Fibroblast of skin of left biceps (primary cell): Measurements from ENCODE around the gene CNPY3.

Experiments used
- DNase-seq, 2 experiments: peaks; one replicate each; pipeline ENCODE4 v3.0.0-alpha.2; 2013; ENCODE audit warnings: low read depth in 2 of 2

Gene CNPY3

DNA sequence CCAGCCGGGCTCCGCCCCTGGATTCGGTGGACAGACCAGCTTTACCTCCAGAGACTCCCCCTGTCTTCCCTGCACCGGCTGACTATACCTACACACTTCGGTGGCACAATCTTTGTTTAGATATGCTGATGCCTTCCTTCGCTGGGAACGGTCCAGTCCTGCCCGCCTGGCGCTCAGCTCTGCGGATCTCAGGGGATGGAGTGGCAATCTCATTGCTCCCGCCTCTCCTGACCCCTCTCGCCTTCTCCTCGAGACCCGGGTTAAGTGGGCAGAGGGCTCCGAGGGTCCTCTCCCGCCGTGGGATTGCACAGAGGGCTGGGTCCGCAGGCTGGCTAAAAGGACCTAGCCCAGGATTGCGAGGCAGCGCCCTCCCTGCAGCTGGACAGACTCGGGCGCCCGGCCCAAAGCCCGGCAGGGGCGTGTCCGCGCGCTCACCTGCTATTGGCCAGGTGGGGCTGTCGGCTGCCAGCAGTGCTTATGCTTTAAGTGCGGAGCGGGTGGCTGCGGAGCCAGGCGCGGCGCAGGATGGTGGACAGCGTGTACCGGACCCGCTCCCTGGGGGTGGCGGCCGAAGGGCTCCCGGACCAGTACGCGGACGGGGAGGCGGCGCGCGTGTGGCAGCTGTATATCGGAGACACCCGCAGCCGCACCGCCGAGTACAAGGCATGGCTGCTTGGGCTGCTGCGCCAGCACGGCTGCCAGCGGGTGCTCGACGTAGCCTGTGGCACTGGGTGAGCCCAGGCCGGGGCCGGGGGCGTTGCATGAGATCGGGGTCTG lies 31.2 kb downstream of the CNPY3 start, which contains the start of gene GNMT:
TSS of gene GNMT (plus strand) at position 512 of the 777 bp plus-strand sequence. CDS start at position 526, 14 bp downstream.
- no peak for DNase-seq

DNA sequence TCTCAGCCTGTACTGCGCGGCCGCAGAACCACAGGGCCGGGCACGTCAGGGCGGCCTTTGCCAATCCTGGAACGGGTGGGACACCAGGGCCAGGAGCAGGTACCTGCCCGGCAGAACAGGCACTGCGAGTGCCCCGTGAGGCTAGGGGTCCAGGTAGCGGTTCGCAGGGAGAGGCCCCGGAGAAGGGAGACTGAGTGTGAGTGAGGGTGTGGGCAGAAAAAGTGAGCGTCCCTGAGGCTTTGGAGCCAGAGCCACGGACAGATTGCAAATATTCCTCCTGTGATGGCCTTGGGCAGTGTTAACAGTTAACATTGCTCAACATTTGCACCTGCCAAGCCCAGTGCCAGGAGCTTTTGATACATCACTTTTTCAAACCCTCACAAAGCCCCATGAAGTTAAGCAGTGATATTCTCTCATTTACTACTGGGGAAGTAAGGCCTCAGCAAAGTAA lies 31.8 kb downstream of the CNPY3 start:
- no peak for DNase-seq

DNA sequence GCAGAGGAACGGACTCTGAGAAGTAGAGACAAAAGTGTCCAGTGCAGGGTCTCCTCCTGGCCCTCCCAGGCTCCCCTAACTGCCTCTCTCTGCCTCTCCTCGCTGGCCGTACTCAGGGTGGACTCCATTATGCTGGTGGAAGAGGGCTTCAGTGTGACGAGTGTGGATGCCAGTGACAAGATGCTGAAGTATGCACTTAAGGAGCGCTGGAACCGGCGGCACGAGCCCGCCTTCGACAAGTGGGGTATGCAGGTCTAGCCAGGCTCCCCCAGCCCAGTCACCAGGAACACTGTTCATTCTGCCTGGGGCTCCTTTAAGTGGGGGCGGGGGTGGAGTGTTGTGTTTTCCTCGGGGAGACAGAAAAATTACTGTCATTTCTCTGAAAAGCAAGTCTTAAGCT lies 32.8 kb downstream of the CNPY3 start:
- DNase-seq = no peak

DNA sequence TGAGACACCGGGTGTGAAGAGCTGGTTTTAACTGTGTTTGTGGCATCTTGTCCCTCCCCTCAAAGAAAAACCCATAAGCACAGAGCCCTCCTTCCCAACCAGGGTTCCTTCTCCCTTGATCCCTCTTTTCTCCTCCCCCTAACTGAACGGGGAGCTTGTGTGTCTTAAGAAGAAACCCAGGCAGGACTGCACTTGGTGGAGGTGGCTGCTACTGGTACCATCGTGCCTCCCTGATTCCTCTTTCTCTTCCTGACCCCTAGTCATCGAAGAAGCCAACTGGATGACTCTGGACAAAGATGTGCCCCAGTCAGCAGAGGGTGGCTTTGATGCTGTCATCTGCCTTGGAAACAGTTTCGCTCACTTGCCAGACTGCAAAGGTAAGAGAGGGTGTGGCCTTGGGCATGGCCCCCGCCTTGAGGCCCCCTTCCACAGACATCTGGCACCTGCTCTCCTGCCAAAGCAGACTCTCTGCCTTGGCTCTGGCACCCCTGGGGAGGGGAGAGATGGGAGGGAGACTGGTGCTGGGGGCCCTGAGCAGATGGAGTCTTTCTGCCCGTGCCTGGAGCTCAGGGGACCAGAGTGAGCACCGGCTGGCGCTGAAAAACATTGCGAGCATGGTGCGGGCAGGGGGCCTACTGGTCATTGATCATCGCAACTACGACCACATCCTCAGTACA lies 33.4 kb downstream of the CNPY3 start:
- no peak for DNase-seq

DNA sequence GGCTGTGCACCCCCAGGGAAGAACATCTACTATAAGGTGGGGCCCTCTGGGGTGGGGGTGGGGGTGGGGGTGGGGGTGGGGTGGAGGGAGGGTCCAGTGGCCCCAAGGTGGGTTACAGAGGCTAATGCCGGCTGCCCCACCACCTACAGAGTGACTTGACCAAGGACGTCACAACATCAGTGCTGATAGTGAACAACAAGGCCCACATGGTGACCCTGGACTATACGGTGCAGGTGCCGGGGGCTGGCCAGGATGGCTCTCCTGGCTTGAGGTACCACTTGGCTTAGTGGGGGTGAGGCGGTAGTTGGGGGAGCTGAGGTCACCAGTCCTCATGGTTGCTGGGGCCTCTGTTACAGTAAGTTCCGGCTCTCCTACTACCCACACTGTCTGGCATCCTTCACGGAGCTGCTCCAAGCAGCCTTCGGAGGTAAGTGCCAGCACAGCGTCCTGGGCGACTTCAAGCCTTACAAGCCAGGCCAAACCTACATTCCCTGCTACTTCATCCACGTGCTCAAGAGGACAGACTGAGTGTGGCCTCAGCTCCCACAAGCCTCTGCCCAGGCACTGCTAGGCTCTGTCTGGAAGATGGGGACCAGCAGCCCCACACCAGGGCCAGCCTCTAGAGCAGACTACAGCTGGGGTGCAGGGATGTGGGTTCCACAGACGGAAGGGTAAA lies 34.0 kb downstream of the CNPY3 start:
- DNase-seq = no peak

DNA sequence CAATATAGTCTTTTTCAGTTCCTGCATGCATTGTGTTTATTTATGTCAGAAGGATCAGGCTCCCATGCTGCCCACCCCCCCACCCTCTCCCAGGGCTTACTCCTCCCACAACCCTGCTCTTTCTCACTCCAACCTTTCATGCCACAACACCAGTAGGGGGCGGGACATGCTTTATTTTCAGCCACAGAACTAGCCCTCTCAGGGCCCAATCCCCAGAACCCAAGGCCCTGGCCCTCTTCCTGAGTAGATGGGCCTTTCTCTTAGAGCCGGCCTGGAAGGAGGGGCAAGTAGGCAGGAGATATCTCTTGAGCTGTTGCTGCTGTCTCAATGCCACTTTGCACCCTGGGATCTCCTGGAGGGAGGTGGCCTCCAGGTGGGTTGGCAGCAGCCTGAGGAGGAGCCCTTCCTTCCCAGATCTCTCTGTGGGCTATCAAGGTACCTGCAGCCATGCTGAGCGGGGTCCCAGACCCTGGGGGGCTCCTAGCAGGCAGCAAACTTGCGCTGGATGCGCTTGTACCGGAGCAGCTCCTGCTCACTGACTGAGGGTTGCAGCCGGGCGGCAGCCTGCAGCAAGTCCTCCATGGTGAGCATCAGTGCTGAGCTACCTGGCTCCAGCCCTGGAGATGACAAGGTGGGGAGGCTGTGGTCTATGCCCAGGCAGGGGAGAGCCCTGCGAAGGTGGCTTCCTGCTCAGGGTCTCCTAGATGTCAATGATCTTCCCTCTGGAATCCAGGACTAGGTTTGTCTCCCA lies 34.8 kb downstream of the CNPY3 start:
- no peak for DNase-seq

DNA sequence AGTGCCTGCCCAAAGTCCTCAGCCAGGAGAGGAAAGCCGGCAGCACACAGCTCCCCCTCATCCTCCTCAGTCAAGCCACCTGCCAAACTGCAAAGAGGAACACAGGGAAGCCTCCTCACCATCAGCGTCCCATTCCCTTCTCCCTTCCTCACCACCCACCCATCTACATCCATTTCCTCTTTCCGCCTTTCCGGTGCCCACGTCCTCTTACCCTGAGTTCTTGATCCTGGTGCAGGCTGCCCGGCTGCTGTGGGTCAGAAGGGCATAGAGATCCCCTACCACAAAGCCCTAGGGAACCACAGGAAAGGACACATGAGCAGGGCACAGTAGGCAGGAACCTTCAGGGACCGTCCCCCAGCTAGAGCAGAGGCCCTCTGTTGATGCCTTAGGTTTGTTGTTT lies 37.3 kb downstream of the CNPY3 start:
- DNase-seq = no peak

DNA sequence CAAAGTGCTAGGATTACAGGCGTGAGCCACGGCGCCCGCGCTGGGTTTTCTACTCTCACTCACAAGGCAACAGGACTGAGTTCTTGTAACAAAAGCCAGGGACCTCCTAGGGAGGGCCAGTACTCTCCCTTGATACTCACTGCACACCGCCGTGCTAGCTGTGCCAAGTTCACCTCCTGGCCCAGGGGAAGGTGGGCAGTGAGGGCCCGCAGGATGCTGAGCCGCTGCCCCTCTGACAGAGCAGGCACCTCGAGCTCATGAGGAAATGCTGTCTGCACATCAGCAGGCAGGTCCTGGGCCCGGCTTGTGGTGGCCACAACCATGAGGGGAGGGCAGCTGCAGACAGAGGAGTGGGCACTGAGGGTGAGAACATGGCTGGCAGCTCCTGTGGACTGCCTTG lies 37.9 kb downstream of the CNPY3 start:
- no peak for DNase-seq

DNA sequence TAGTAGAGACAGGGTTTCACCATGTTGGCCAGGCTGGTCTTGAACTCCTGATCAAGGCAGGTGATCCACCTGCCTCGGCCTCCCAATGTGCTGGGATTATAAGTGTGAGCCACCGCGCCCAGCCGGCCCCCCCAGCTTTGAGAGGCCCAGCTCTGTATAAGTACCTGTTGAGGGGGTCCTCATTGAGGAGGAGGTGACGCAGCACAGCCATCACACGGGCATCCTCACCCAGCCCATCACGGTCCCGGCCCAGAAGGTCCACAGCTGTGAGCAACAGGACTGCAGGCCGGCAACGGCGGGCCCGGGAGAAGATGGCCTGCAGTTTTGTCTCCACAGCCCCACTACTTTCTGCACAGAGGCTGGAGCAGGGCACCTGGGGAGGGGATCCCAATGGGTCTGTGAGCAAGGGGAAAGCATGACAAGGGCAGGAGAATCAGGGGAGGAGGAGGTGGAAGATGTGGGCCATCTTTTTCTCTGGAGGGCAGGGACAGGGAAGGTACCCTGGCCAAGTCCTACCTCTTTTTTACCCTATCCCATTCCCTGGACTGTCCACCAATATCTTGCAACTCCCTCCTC lies 38.9 kb downstream of the CNPY3 start:
- DNase-seq = no peak

DNA sequence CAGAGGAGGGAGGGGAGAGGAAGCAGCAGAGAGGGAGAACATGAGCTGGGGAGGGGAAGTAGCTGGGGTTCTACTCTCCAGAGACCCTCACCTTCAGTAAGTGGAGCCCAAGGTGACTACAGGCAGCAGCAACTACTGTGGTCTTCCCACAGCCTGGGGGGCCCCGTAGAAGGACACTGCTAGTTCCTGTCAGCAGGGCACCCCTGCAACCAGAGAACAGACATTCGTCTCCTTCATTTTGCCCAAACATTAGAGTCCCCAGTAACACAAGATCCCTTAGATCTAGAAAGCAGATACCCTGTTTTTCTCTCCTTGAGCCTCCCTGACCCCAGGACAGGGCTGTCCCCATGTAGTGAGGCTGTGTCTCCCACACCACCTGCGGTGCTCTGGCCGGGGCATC lies 39.5 kb downstream of the CNPY3 start:
- no peak for DNase-seq

DNA sequence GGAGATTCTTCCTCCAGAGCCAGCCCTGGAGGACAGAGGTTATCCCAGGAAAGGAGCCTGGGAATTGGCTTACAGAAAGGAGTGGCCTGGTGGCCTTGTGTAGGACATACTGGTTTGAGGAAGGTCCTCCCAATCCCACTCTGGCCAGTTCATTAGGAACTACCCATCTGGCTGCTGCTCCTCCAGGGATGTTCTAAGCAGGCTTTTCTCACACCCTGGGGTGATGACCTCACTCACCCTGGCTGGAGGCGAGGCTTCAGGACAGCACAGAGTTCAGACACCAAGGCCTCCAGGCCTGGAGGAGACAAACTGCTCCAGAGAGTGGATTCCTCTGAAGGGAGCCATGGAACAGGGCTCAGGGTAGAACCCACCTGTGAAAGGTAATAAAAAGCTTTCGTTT lies 40.2 kb downstream of the CNPY3 start:
- no peak for DNase-seq

DNA sequence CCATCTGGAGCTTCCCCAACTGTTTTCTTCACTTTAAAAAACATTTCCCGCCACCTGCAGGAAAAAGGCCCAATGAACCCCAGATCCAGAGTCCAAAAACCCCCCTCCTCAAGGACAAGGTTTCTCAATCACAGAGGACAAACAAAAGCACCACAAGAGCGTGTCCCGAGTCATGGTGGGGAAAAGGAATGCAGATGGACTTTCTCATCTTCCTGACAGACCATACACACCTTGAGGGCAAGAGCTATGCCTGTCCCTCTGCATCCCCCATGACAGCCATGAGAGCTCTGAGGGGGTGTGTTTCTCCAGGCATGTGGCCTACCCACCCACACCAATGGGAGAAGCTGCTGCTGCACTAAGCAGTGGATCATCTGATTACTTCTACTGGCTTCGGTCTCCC lies 40.7 kb downstream of the CNPY3 start:
- DNase-seq = no peak

DNA sequence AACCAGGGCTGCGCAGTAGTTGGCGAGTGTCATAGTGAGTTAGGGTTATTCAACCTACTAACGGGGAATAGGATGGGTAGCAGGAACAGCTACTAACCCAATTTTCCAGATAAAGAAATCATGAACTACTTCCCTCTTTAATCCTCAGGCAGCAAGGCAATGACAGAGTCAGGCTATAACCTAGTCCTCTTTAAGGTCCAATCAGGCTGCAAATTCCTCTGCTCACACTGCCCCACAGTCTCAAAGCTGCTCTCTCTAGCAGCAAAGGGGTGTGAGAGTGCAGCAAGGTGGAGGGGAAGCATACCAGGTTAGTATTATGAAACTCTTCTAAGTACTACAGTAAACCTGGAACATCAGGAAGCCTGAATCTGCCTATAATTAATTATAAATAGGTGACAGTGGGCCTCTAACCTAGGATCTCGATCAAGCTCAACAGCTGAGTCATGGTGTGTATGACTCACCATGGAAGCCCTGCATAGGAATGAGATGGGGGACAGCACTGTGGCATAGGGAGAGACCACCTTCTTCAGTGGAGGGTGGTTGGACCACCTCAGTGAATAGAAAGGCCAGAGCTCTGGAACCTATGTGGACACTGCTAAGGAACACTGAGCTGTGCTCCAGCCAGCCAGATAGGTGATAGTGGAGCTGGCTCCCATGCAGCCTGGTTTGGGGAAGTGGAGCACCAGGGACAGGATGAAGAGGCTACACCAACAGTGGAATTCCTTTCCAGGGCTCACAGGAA lies 41.8 kb downstream of the CNPY3 start:
- no peak for DNase-seq

DNA sequence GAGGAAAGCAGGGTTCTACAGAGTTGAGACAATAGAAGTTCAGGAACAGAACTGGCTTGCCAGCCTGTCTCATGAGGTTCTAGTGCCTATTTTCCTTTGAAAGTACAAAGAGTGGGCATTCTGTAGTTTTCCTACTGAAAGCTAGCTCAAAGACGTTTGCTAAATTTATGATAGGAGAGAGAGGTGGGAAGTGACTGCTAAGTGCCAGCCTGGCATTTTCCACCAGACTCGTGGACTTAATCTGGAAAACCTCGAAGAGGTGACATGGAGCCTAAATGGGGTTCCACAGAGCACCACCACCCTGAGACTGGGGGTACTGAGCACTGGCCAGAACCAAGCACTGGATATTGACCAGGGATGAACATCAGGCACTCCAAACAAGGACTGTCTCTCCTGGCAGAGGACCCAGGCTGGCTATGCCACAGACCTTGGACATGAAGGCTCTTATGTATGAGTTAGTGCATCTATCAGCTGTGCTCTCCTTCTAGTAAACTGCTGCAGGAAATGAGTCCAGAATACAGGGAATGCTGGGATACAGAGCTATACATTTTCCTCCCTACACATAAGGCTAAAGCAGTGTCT lies 42.6 kb downstream of the CNPY3 start:
- DNase-seq = no peak

DNA sequence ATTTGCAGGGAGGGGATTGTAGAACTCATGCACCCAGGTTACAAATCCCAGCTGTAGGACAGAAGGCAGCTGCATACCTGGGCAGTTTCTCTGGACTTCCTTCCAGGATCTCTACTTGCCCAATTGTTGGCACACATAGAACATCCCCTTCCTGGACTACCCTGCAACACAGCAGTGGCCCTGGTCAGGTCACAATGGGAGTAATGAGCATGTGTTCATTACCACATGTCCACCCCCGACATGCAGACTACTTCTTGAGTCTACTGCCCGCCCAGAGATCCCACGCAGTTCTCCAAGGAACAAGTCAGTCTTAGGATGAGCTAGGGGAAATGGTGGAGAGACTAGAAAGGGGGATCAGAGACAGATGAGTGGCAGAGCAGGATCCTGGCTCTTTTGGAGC lies 44.6 kb downstream of the CNPY3 start:
- no peak for DNase-seq

DNA sequence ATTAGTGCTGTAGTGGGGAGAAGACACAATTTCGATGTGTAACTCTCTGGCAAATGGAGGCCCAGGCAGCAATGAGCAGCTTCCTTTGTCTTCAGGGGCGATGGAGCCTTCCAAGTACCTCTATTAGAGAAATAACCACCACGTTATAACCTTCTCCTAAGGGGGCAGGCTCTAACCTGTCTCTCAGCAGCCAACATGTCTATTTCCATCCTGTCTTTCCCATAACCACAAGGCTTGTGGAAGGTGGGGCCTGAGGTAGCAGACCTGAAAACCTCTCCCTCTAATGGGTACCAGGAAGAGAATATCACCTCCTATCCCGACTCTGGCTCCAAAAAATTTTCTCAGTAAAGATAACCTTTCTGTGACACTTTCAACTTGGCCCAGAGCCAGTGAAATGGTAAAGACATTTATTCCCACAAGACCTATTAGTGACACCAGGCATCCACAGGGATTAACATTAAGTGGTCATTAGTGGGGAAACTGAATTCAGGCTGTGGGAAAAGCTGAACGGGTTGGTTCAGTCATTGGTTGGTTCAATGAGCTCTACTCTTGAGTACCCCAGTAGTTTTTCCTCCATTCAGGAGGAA lies 45.7 kb downstream of the CNPY3 start:
- DNase-seq = no peak

DNA sequence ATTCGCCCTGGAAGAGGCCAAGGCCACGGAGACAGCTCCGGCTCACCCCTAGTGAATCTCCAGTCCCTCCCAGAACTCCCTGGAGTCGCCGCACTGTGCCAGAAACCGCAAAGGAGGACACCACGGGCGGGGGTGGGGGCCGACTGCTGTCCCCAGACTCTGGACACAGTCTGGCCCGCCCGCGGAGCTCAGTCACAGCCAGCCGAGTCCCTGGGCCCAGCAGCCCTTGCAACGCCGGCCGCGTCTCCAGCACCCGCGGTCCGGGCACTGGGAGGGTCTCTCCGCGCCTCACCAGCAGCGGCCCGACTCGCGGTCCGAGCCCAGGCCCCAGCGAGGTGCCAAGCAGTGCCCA lies 49.2 kb downstream of the CNPY3 start:
- DNase-seq = no peak

DNA sequence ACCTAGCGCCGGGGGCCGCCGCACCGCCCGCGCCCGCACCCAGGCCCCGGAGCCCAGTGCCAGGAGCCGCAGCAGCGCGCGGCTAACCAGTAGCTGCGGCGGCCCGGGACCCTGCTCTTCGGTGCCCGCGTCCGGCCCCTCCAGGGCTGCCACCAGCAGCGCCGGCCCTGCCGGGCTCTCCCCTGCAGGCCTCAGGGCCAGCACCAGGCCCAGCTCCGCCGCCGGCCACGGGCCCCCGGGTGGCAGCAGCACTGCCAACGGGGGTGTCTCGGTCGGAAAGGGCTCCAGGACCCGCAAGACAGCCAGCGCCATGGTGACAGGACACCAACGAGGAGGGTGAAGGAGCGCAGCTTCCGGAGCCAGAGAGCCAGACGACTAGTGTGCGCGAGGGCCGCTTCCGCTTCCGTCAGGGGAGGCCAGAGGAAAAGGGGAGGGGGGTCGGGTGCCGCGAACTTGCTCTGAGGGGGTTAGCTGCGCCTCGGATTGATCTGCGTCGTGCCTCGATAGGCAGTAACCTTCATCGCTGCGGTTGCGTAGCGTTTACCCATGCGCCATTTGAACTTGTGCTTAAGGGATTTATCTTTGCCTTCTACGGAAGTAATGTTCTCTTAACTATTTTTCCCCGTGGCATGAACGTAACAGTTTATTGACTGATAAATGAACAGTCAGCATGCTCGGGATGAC lies 49.7 kb downstream of the CNPY3 start, which contains the start of gene PEX6:
TSS of gene PEX6 (minus strand) at position 343 of the 684 bp plus-strand sequence. CDS start at position 312, 31 bp downstream.
- peak; percentile 47 to 54 for DNase-seq

DNA sequence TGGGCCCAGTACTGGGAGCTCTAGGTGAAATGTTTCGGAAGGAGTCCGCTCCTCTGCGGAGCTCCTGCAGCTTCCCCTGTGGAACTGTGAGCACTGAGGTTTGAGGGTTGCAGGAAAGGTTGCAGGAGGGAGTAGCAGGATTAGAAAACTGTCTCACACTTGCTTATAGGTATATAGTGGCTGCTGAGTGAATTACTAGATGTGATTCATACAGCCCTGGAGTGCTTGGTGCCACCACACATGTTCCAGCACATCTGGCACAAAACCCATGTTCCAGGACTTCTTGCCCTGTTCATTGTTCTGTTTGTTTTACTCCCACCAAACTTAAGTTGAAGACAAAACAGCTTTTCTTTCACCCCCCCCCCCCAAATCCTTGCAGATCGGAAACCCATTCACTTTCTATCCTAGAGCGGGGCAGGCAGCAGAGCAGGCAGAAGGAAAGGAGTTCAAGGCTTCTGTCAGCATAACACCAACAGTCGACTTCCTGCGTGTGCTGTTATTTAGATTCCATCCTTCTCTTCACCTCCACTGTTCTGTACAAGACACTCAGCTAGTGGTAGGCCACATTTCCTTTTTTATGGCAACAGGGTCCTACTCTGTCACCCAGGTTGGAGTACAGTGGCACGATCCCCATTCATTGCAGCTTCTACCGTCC lies 50.4 kb downstream of the CNPY3 start:
- DNase-seq = no peak
